Measurements from ENCODE around the gene TXNDC2.
"Not testable (repeated sequence)": the region's sequence is repeated elsewhere in the genome, so short reads cannot be mapped to it uniquely, and the experiment has no call there.

Gene TXNDC2

GRCh38 chr18:9885170-9886004, at the start of gene TXNDC2:
TSS of gene TXNDC2 (plus strand) at chr18:9885973. CDS start at chr18:9886681, 708 bp downstream.
- no peak for DNase-seq

- DNase-seq, result no peak
Observed at GRCh38 chr18:9838144-9838877, 47.5 kb upstream of the TXNDC2 start.

GRCh38 chr18:9839211-9839610, 46.6 kb upstream of the TXNDC2 start:
- DNase-seq, result no peak

GRCh38 chr18:9839853-9840252, 45.9 kb upstream of the TXNDC2 start:
- no peak for DNase-seq

- no peak for DNase-seq
Observed at GRCh38 chr18:9841752-9842151, 44.0 kb upstream of the TXNDC2 start.

GRCh38 chr18:9842448-9842847, 43.3 kb upstream of the TXNDC2 start:
- DNase-seq, result no peak

GRCh38 chr18:9845256-9845655, 40.5 kb upstream of the TXNDC2 start:
- DNase-seq, result no peak

GRCh38 chr18:9846162-9846925, 39.4 kb upstream of the TXNDC2 start:
- DNase-seq, result no peak

GRCh38 chr18:9848170-9848879, 37.4 kb upstream of the TXNDC2 start:
- no peak for DNase-seq

GRCh38 chr18:9849407-9850283, 36.1 kb upstream of the TXNDC2 start:
- DNase-seq, result no peak

GRCh38 chr18:9850309-9850708, 35.5 kb upstream of the TXNDC2 start:
- DNase-seq, result no peak

- DNase-seq, result no peak
Observed at GRCh38 chr18:9851511-9851910, 34.3 kb upstream of the TXNDC2 start.

- no peak for DNase-seq
Observed at GRCh38 chr18:9852266-9853081, 33.3 kb upstream of the TXNDC2 start.

- DNase-seq, result no peak
Observed at GRCh38 chr18:9854801-9855676, 30.7 kb upstream of the TXNDC2 start.

GRCh38 chr18:9855681-9856080, 30.1 kb upstream of the TXNDC2 start:
- no peak for DNase-seq

- no peak for DNase-seq
Observed at GRCh38 chr18:9856092-9856491, 29.7 kb upstream of the TXNDC2 start.

- not testable (repeated sequence) for DNase-seq
Observed at GRCh38 chr18:9857479-9857998, 28.2 kb upstream of the TXNDC2 start.

GRCh38 chr18:9858642-9859041, 27.1 kb upstream of the TXNDC2 start:
- DNase-seq, result no peak

GRCh38 chr18:9859232-9859631, 26.5 kb upstream of the TXNDC2 start:
- DNase-seq, result no peak

GRCh38 chr18:9860682-9861081, 25.1 kb upstream of the TXNDC2 start:
- no peak for DNase-seq

Measured in activated CD4-positive, alpha-beta T cell treated with anti-CD3 and anti-CD28 coated beads for 1 hour (primary cell).